NCI-H187 treated with DMSO at 0.1 percent for 48 hours (cell line): ENCODE results near the gene EFS.
"Not testable (repeated sequence)": the region's sequence is repeated elsewhere in the genome, so short reads cannot be mapped to it uniquely, and the experiment has no call there.

Experiments used
- DNase-seq: peaks from one replicate; lab custom pipeline; 2025; lab: John Stamatoyannopoulos, UW

The EFS gene

DNA sequence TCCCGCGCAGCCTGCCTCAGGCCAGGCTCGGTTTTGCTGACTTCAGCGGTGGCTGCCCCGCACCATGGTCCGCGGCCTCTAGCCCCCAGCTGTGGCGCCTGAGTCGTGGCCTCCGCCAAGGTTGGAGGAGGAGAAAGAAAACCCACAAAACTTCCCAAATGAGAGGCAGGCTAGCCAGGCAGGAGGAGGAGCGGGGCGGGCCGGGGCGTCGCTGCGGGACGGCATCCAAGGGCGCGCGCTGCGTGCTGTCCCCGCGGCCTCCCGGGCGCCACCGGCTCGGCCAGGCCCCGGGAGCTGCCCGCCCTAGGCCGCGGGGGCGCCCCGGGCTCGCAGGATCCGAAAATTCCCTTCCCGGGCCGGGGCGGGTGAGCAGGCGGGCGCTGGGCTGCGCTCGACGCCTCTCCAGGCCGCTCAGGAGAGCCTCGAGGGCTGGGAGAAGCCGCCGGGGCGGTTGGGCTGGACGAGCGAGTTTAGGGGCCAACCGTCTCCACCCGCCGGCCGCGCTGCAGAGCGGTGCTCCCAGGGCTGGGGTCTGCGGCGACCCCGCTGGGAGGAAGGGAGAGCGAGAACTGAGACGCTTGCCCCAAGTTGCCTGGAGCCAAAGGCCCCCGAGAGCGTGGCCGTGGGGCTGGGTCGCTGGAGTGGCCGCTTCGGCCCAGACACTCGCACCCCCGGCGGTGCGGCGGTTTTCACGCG lies at the start of gene EFS:
EFS (minus strand) TSS at position 137 of the 696 bp plus-strand sequence. CDS start 147 bp downstream, outside the sequence.
- DNase-seq = no peak

DNA sequence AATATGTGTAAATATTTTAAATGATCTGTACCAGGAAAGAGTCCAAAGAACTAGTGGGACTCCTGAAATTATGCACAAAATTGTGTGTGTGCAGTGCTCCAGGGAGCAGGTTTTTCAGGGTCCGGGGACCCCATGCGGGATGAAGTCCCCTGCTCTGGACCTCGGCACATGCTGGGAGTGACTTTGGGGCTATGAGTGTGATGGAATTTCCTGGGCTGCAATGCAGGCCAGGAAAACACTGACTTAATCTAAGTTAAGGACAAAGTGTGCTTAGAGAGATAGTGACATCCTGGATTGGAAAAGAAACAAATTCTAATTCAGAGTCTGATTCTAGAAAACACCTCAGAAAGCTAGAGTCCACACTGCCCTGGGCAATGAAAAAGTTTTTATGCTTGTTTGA lies 49.3 kb upstream of the EFS start:
- DNase-seq = no peak

DNA sequence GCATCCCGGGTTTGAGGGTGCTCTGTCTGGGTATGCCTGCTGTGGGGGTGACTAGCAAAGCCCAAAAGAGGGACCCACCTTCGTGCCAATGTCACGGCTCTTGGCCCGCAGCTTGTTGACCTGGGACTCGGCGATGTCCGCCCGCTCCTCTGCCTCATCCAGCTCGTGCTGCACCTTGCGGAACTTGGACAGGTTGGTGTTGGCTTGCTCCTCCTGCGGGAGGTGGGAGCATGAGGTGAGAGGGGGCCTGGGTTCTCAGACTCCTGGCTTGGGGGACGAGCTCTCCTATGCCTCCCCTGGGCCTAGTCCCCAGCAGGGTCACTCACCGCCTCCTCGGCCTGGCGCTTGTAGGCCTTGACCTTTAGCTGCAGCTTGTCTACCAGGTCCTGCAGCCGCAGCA lies 48.7 kb upstream of the EFS start:
- no peak for DNase-seq

- no peak for DNase-seq
Measured at GRCh38 chr14:23411563-23412525, 46.9 kb upstream of the EFS start.

DNA sequence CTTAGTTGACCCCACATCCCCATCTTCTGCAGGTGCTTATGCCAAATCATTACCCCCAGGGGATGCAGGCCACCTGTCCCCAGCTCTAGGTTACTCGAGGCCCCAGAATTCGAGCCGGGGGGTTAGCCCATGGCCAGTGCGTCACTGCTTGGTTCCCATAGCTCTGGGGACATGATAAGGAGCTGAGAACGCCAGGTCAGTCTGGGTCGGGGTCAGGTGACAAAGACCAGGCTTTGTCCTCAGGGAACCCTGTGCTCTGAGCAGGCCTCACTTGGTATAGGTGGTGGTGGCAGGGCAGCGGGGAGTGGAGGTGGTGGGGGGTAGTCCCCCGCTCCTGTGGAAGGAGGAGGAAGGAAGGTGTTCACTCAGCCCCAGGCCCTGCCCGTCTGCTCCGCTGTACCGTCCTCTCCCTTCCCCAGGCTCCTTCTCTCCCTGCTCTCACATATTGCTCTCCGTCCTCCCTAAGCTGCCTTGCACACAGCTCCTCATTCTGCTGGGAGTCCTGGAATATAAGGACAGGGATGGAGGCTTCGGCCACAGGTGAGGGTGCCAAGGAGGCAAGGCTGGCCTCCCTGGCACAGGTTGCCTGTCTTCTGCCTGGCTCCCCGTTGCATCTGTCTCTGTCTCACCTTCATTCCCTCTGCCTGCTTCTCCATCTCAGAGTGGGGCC lies 45.1 kb upstream of the EFS start:
- no peak for DNase-seq

GRCh38 chr14:23409475-23409874 lies 44.5 kb upstream of the EFS start:
- DNase-seq = no peak

DNA sequence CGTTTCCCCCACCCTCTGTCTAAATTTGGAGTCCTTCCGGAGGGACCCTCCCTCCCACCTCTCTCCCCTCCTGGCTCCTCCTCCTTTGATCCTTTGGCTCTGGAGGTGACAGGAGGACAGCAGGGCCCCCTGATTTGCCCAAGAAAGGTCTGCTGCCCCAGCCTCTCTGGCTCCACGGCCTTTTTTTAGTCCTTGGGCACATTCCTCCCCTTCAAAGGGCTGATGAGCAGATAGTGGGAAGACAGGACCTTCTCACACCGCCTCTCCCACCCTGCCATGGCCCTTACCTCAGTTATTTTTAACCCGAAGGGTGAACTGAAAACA lies 43.3 kb upstream of the EFS start:
- no peak for DNase-seq

GRCh38 chr14:23407516-23408306 lies 42.7 kb upstream of the EFS start, which contains the start of gene MYH6:
Gene MYH6 (minus strand): TSS chr14:23408273. CDS start chr14:23407223, 1,050 bp downstream.
- DNase-seq = no peak

- DNase-seq = no peak
Measured at GRCh38 chr14:23406725-23407355, 41.9 kb upstream of the EFS start.

DNA sequence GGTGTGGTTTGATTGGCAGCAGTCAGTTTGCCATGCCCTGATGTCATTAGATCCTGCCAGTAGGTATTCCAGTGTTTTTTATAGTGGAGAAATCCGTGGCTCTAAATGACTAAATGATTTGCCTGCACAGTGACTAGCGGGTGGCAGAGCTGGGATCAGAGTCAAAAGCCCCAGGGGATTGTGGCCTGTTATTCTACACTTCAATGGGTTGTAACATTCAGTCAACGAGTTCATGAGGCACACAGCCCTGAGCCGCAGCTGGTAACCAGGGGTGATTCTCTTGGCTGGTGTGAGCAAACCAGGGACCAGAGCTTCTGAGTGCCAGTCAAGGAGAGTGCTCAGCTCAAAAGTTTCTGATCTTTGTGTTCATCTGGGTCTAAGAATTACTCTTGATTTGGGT lies 41.3 kb upstream of the EFS start:
- DNase-seq = no peak

- DNase-seq = no peak
Measured at GRCh38 chr14:23405516-23406025, 40.6 kb upstream of the EFS start.

- DNase-seq = no peak
Measured at GRCh38 chr14:23405096-23405495, 40.1 kb upstream of the EFS start.

DNA sequence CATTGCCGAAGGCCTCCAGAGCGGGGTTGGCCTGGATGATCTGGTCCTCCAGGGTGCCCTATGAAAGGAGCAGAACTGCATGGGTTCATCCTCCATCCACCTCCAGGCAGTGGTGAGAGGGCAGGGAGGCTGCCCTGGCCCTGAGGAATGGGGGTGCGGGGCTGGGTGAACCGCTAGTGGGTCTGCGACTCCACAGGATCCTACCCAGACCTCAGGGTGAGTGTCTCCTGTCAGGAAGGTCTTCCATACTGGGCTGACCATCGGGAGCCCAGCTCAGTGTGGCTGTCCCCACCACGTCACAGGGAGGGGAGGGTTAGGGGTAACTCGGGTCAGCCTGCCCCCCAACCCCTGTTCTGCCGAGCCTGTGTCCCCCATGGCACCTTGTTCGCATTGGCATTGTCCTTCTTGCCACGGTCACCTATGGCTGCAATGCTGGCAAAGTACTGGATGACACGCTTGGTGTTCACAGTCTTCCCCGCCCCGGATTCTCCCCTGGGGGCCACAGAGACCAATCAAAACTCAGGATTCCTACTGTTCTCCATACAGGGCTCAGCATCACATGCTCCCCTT lies 39.4 kb upstream of the EFS start:
- no peak for DNase-seq

DNA sequence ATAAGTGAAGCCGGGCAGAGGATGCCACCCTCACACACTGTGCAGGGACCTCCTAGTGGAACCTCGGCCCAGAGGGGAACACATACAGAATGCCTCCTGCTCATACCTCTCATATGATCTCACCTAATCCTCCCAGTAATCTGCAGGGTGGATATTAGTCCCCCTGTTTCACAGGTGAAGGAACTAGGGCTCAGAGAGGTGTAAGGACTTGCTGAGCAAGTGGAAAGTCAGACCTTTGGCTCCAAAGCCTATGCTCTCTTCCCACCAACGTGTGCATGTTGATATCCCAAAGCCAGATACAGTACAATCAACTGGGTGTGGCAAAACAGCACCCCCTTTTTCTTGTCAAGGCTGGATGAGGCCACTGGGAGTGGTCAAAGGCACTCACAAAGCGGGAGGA lies 38.9 kb upstream of the EFS start:
- DNase-seq = no peak

GRCh38 chr14:23403139-23403438 lies 38.1 kb upstream of the EFS start:
- DNase-seq = no peak

DNA sequence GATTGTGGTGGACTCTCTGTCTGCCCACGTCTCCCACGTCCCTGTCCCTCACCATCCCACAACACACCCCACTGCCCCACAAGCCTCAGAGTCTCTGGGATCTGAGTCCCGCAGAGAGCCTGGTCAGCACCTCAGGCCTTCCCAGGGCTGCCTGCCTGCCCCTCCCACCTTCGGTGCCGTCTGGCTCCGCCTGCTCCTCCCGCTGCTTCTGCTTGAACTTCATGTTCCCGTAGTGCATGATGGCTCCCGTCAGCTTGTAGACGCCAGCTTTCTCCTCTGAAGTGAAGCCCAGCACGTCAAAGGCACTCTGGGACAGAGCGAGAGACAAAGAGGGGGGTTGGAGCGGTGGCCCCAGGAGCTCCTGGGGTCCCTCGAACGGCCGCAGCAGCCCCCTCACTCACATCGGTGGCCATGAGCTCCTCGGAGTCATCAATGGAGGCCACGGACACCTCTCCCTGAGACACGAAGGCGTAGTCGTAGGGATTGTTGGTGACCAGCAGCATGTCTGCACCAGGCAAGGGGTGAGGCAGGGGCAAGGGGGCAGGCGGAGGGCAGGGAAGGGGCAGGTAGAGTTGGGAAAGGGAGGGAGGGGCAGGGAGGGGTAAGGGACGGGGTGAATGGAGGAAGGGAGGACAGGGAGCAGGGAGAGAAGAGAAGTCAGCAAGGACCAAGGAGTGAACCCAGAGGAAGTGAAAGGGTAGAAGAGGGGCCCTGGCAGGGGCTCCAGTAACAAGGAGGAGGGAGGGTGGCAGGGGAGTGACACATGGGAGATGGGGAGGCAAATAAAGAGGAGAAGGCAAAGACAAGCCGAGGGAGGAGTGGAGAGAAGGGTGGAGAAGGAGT lies 37.5 kb upstream of the EFS start:
- no peak for DNase-seq

DNA sequence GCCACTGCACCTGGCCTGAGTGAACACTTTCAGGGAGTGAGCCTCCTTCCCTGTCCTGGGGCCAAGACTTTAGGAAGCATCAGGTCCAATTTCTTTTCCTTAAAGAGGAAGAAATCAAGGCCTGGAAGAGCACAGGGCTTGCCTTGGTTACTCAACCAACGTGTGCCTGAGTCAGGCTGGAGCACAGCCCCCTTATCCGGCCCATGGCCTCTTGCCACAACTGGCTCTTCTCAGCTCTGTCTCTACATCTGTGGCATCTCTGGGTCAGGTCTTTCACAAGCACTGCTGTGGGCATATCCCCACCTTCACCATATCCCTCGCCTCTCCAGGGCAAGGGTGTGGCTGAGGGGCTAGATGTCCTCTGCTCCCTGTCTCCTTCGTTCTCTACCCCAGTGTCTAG lies 36.3 kb upstream of the EFS start:
- DNase-seq = no peak

- DNase-seq = not testable (repeated sequence)
Measured at GRCh38 chr14:23400496-23401149, 35.7 kb upstream of the EFS start.

GRCh38 chr14:23399591-23399990 lies 34.6 kb upstream of the EFS start:
- DNase-seq = no peak

DNA sequence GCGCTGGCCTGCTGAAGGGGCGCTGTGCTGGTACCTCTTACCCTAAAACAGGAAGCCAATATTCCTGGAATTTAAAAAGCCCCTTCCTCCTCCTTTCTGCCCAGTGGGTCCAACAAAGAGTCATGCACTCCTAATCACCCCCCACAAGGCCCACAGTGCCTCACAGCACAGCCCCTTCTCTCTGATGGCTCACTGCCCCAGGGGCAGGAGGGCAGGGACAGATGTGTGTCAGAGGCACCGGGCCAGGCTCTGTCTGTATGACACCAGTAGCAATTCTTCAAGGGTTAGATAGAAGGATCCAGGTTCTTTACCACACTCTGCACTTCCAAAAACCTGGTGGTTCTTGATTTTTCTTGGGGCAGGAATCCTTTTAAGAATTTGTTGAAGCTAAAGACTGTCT lies 34.2 kb upstream of the EFS start:
- no peak for DNase-seq
